PC-9 (cell line): ENCODE data around the gene SLC5A9.

Experiments
- CTCF ChIP-seq: fragments of 200-600 bp; sonication (generic); conservative IDR thresholded peaks from 2 replicates; pipeline ENCODE4 v1.6.1; 2017; ENCODE audit warnings: mixed run types, antibody characterized with exemption, mild to moderate bottlenecking, moderate library complexity
- EZH2 ChIP-seq: fragments of 200-600 bp; sonication (generic); IDR thresholded peaks from 2 replicates; pipeline ENCODE4 v1.8.0; 2017; ENCODE audit warnings: antibody characterized with exemption, low read depth

GRCh38 chr1:48223366-48224240 is 1.1 kb downstream of the SLC5A9 start:
- no peak for TF ChIP-seq CTCF
- TF ChIP-seq EZH2 = no peak
